ENCODE measurements around the gene THBD.

The THBD gene

DNA sequence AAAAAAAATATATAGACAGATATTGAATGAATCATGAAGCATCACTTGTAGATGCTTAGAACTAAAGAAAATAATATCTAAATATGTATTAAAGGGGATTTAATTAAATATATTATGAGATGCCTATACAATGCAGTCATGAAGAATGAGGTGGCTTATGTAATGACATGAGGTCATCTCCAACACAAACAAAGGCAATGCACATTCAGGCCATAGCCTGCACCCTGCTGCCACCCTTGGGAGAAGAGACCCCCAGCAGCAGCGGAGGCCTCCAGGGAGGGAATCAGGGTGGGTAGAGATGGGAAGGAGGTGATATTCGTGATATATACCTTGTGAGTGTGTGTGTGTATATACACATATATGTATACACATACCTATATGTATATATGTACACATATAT, 40.8 kb downstream of the THBD start:
- no peak for TF ChIP-seq CSDC2 (CRISPR knock-in tag; IDR thresholded peaks at IDR 0.05)
- no peak for TF ChIP-seq OSR1 (CRISPR knock-in tag; IDR thresholded peaks at IDR 0.05)
- no peak for TF ChIP-seq PATZ1 (CRISPR knock-in tag; IDR thresholded peaks at IDR 0.05; ENCODE audit: borderline replicate concordance)
- no peak for TF ChIP-seq GLIS3 (CRISPR knock-in tag; IDR thresholded peaks at IDR 0.05)
- TF ChIP-seq TCF4 (CRISPR knock-in tag; IDR thresholded peaks at IDR 0.05; ENCODE audit: borderline replicate concordance) = no peak
- TF ChIP-seq SNAI2 (CRISPR knock-in tag; IDR thresholded peaks at IDR 0.05) = no peak
- no peak for TF ChIP-seq CSRNP3 (CRISPR knock-in tag; IDR thresholded peaks at IDR 0.05)
- no peak for ATAC-seq

DNA sequence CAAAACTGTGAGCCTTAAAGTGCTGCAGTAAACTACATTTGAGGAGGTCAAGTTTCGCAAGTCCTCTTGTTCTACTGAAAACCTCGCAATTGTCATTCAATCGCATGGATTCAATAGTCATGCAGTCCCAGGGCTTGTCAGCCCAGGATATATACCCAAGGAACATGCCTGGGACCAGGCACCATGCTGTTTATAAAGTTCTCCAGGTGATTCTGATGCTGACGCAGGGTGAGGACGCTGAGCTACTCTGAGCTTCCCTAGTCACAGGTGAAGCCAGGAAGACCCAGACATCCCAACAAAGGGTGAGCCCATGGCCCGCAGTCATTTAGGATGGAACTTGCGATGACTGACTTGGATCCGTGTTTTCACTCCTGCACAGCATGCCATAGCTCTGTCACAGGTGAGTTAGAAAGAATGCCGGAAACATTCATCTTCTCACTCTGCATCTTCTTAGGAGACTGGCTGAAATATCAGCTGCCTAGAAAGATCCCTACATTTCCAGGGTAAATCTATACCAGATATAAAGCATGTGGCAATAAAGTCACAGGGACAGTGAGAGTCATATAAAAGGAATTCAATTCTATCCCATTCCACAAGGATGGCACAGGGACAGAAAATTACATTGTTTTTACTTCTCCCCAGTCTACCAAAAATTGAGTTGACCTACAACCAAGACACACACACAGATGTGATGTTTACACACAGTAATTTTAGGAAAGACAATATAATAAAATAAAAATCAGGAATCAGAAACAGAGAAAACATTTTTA, 41.4 kb downstream of the THBD start:
- ATAC-seq = no peak

More for the DNA sequence above, 41.4 kb downstream of the THBD start:
- TF ChIP-seq ISL1 (CRISPR knock-in tag; IDR thresholded peaks at IDR 0.05) (no peak), TSHZ2 (CRISPR knock-in tag; IDR thresholded peaks at IDR 0.05) (no peak), CSRNP3 (CRISPR knock-in tag; IDR thresholded peaks at IDR 0.05) (no peak), OSR1 (CRISPR knock-in tag; IDR thresholded peaks at IDR 0.05) (no peak), ZC3H10 (CRISPR knock-in tag; IDR thresholded peaks at IDR 0.05) (no peak), CSDC2 (CRISPR knock-in tag; IDR thresholded peaks at IDR 0.05) (no peak), ZFP3 (CRISPR knock-in tag; IDR thresholded peaks at IDR 0.05) (no peak), ZFP30 (CRISPR knock-in tag; IDR thresholded peaks at IDR 0.05) (no peak), ZNF565 (CRISPR knock-in tag; conservative IDR thresholded peaks at IDR 0.05; ENCODE audit: low read depth) (no peak), ZNF70 (CRISPR knock-in tag; IDR thresholded peaks at IDR 0.05) (no peak)
- TF ChIP-seq, protein P1, sequence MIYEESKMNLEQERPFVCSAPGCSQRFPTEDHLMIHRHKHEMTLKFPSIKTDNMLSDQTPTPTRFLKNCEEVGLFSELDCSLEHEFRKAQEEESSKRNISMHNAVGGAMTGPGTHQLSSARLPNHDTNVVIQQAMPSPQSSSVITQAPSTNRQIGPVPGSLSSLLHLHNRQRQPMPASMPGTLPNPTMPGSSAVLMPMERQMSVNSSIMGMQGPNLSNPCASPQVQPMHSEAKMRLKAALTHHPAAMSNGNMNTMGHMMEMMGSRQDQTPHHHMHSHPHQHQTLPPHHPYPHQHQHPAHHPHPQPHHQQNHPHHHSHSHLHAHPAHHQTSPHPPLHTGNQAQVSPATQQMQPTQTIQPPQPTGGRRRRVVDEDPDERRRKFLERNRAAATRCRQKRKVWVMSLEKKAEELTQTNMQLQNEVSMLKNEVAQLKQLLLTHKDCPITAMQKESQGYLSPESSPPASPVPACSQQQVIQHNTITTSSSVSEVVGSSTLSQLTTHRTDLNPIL (CRISPR knock-in tag; IDR thresholded peaks at IDR 0.05; ENCODE audit: low read depth) = no peak
- TF ChIP-seq, protein P2, sequence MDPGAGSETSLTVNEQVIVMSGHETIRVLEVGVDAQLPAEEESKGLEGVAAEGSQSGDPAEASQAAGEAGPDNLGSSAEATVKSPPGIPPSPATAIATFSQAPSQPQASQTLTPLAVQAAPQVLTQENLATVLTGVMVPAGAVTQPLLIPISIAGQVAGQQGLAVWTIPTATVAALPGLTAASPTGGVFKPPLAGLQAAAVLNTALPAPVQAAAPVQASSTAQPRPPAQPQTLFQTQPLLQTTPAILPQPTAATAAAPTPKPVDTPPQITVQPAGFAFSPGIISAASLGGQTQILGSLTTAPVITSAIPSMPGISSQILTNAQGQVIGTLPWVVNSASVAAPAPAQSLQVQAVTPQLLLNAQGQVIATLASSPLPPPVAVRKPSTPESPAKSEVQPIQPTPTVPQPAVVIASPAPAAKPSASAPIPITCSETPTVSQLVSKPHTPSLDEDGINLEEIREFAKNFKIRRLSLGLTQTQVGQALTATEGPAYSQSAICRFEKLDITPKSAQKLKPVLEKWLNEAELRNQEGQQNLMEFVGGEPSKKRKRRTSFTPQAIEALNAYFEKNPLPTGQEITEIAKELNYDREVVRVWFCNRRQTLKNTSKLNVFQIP (CRISPR knock-in tag; IDR thresholded peaks at IDR 0.05; ENCODE audit: borderline replicate concordance, low read depth) = no peak

Data from SK-N-SH treated with all-trans-retinoic acid at 6 μM for 48 hours (cell line).